RWPE2 (cell line): ENCODE results near the gene ZHX3.

Experiments used
- ATAC-seq: fragments of 200-7000 bp; cut with Tn5 transposase; 3 replicates; pipeline ENCODE4 v1.9.1; 2021; ENCODE audit warnings: low read depth
- DNase-seq: peaks from one replicate; pipeline ENCODE4 v3.0.0-alpha.2; 2020; ENCODE audit warnings: low spot score
- H3K27ac ChIP-seq: fragments of 450-650 bp; 2 replicates; pipeline ENCODE4 v1.5.1; 2017; ENCODE audit warnings: mild to moderate bottlenecking; ENCODE audit not compliant: poor library complexity, severe bottlenecking
- H3K27me3 ChIP-seq: fragments of 250-450 bp; sonication (Bioruptor Pico); 2 replicates; pipeline ENCODE4 v1.5.1; 2021; ENCODE audit warnings: mild to moderate bottlenecking, moderate library complexity; ENCODE audit not compliant: insufficient read depth, poor library complexity, severe bottlenecking
- H3K36me3 ChIP-seq: fragments of 250-450 bp; sonication (Bioruptor Pico); 2 replicates; pipeline ENCODE4 v1.5.1; 2020; ENCODE audit warnings: low read depth, mild to moderate bottlenecking, moderate library complexity
- H3K4me1 ChIP-seq: fragments of 250-450 bp; sonication (Bioruptor Pico); 2 replicates; pipeline ENCODE4 v1.5.1; 2021; ENCODE audit warnings: mild to moderate bottlenecking, moderate library complexity; ENCODE audit not compliant: insufficient read depth, poor library complexity, severe bottlenecking
- H3K4me3 ChIP-seq: fragments of 250-450 bp; sonication (Bioruptor Pico); 2 replicates; pipeline ENCODE4 v1.5.1; 2021; ENCODE audit warnings: mild to moderate bottlenecking, moderate library complexity; ENCODE audit not compliant: severe bottlenecking
- H3K9me3 ChIP-seq: fragments of 250-450 bp; sonication (Bioruptor Pico); 2 replicates; pipeline ENCODE4 v1.5.1; 2021; ENCODE audit warnings: mild to moderate bottlenecking, moderate library complexity; ENCODE audit not compliant: severe bottlenecking
- CTCF ChIP-seq: fragments of 450-650 bp; IDR thresholded peaks from one replicate; pipeline ENCODE4 v1.5.1; 2017; ENCODE audit warnings: mild to moderate bottlenecking, moderate library complexity; ENCODE audit not compliant: poor library complexity, severe bottlenecking

The ZHX3 gene

GRCh38 chr20:41261790-41262717, 55.5 kb downstream of the ZHX3 start:
- no peaks in the 10 kb centered on the region for H3K27me3 ChIP-seq
- H3K4me1 ChIP-seq: peaks cover 8% of the 10 kb centered on the region
- peak; percentile 93 for ATAC-seq
- TF ChIP-seq CTCF: no peak
- no peak overlapping the region for H3K4me3 ChIP-seq
- peaks cover 10% of the 10 kb centered on the region for H3K36me3 ChIP-seq
- H3K27ac ChIP-seq: no peak overlapping the region
- no peaks in the 10 kb centered on the region for H3K9me3 ChIP-seq
- DNase-seq: no peak

- peaks cover 10% of the 10 kb centered on the region for H3K36me3 ChIP-seq
- TF ChIP-seq CTCF: no peak
- no peak overlapping the region for H3K27ac ChIP-seq
- DNase-seq (no peak), ATAC-seq (0 out of 3 replicates have a peak, but pooled peaks have one; percentile 13)
- no peaks in the 10 kb centered on the region for H3K9me3 ChIP-seq
- H3K27me3 ChIP-seq: no peaks in the 10 kb centered on the region
- H3K4me1 ChIP-seq: peaks cover 8% of the 10 kb centered on the region
- H3K4me3 ChIP-seq: no peak overlapping the region
These were observed 56.3 kb downstream of the ZHX3 start for GRCh38 chr20:41261260-41261659.

- no peak for TF ChIP-seq CTCF
- H3K27me3 ChIP-seq: no peaks in the 10 kb centered on the region
- peaks cover 8% of the 10 kb centered on the region for H3K36me3 ChIP-seq
- ATAC-seq: no peak
- no peak overlapping the region for H3K27ac ChIP-seq
- no peaks in the 10 kb centered on the region for H3K9me3 ChIP-seq
- no peak for DNase-seq
- no peak overlapping the region for H3K4me3 ChIP-seq
- peaks cover 8% of the 10 kb centered on the region for H3K4me1 ChIP-seq
These were observed 56.8 kb downstream of the ZHX3 start for GRCh38 chr20:41260734-41261220.

- H3K27me3 ChIP-seq: no peaks in the 10 kb centered on the region
- no peaks in the 10 kb centered on the region for H3K9me3 ChIP-seq
- no peak for TF ChIP-seq CTCF
- DNase-seq: no peak
- H3K4me3 ChIP-seq: no peak overlapping the region
- H3K27ac ChIP-seq: no peak overlapping the region
- H3K36me3 ChIP-seq: peaks cover 7% of the 10 kb centered on the region; the same call in 1 of the 2 replicates
- no peak for ATAC-seq
- H3K4me1 ChIP-seq: peaks cover 8% of the 10 kb centered on the region
These were observed 58.2 kb downstream of the ZHX3 start for GRCh38 chr20:41259309-41259708.

- Histone ChIP-seq H3K4me1 (peaks cover 8% of the 10 kb centered on the region), H3K9me3 (no peaks in the 10 kb centered on the region), H3K36me3 (peaks cover 8% of the 10 kb centered on the region; the same call in 1 of the 2 replicates), H3K27ac (no peak overlapping the region), H3K27me3 (no peaks in the 10 kb centered on the region), H3K4me3 (no peak overlapping the region)
- DNase-seq: no peak
- no peak for TF ChIP-seq CTCF
- ATAC-seq: no peak
These were observed 59.1 kb downstream of the ZHX3 start for GRCh38 chr20:41258474-41258873.
